ENCODE results near the gene F2RL1. TPM values are rescaled to one million over a fixed set of nuclear protein-coding genes. Genes with fewer than 3 reads are reported as not detected.
"Not testable (repeated sequence)": the region's sequence is repeated elsewhere in the genome, so short reads cannot be mapped to it uniquely, and the experiment has no call there.

F2RL1 gene
- total RNA-seq, 1 experiment from 2014 or later = 30.7 TPM

- POLR2A ChIA-PET = no interaction called here
- BruUV-seq (replicated peaks) = no TSS peak
- DNase-seq (ENCODE audit: unreplicated experiment) = no peak
- TF ChIP-seq CTCF (IDR thresholded peaks at IDR 0.05; ENCODE audit: unreplicated experiment) = no peak
- H3K27ac Mint-ChIP-seq (ENCODE audit: low read depth, unreplicated experiment) = no peak within 1 kb of the TSS
- no peaks in the 10 kb centered on the region for H3K4me1 Mint-ChIP-seq (ENCODE audit: insufficient read depth, unreplicated experiment)
- intact Hi-C loops (cut with micrococcal nuclease) = no loop called here
- CTCF ChIA-PET = interaction anchor here (0.7 to 0.9 kb wide), 3 partner anchors 9 to 29 kb away, joined by 3 to 5 read pairs (median 3); no protein-coding TSS in a partner anchor
- H3K4me3 Mint-ChIP-seq (ENCODE audit: unreplicated experiment) = no peak within 1 kb of the TSS
- H3K9me3 Mint-ChIP-seq (ENCODE audit: unreplicated experiment) = no peaks in the 10 kb centered on the region
- no peaks in the 10 kb centered on the region for H3K36me3 Mint-ChIP-seq (ENCODE audit: insufficient read depth, unreplicated experiment)
- H3K27me3 Mint-ChIP-seq (ENCODE audit: insufficient read depth, unreplicated experiment) = no peaks in the 10 kb centered on the region
These were observed 30.8 kb downstream of the F2RL1 start, which contains the start of gene S100Z for GRCh38 chr5:76849419-76850291. Gene S100Z, plus strand, starts transcription at chr5:76850014. Its CDS starts 25,346 bp downstream, at chr5:76875360.

DNA sequence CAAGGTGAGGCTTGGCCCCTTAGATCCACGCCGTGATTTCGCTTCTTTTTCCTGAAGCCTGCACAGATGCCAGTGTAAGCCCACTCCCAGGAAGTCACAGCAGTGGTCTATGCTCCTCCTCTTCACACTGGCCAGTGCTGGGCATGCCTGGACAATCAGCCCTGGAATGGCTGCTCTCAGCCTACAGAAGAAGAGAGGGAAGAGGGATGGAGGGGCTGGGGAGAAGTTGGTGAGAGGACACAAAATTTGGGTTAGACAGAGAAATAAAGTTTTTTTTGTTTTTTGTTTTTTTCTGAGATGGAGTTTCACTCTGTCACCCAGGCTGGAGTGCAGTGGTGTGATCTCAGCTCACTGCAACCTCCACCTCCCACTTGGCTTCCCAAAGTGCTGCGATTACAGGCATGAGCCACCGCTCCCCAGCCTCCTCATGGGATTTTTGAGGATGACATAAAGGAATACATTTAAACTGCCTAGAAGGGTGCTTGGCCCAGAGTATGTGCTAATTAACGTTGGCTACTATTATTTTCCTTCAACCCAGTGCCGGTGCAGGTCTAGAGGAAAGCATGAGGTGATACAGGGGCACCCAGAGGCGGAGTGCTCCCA, 31.8 kb downstream of the F2RL1 start:
- no peaks in the 10 kb centered on the region for H3K36me3 Mint-ChIP-seq (ENCODE audit: insufficient read depth, unreplicated experiment)
- ChIA-PET CTCF (interaction anchor here (0.6 kb wide), 1 partner anchor 126 kb away, joined by 3 read pairs; no protein-coding TSS in a partner anchor), POLR2A (interaction anchor here (0.6 kb wide), 1 partner anchor 139 kb away, joined by 3 read pairs; no protein-coding TSS in a partner anchor)
- H3K4me1 Mint-ChIP-seq (ENCODE audit: insufficient read depth, unreplicated experiment) = no peaks in the 10 kb centered on the region
- no peaks in the 10 kb centered on the region for H3K9me3 Mint-ChIP-seq (ENCODE audit: unreplicated experiment)
- no peak for DNase-seq (ENCODE audit: unreplicated experiment)
- no peaks in the 10 kb centered on the region for H3K27me3 Mint-ChIP-seq (ENCODE audit: insufficient read depth, unreplicated experiment)
- intact Hi-C loops (cut with micrococcal nuclease) = no loop called here
- no peak for TF ChIP-seq CTCF (IDR thresholded peaks at IDR 0.05; ENCODE audit: unreplicated experiment)
- H3K27ac Mint-ChIP-seq (ENCODE audit: low read depth, unreplicated experiment) = no peak overlapping the region
- no TSS peak for BruUV-seq (replicated peaks)
- no peak overlapping the region for H3K4me3 Mint-ChIP-seq (ENCODE audit: unreplicated experiment)

DNA sequence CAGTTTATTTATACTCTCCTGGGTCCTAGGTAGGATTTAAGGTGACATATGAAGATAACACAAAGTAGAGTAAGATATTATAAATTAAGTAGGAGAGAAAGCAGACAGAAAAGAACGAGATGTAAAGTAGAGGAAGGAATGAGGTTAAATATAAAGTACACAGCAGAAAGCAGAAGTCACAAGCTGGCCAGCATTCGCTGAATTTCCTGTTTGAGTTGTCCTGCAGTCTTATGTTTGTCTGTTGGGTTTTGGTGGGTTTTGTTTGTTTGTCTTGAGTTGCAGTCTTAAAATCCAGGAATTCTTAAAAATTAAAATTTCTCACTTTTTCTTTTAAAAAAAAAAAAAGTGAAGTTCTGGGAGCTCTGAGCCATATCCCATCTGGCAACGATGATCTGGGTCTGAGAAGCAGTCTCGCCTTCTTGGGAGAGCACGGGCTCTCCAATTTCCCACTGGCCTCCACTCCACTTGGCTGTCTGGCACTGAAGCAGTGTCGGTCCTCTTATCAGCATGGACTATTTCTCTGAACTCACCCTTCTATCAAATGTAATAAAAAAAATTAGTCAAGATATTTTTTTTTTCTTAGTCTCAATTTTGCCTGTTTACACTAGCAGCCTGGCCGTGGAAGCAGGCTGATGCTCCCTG, 33.0 kb downstream of the F2RL1 start:
- Mint-ChIP-seq H3K4me3 (ENCODE audit: unreplicated experiment) (no peak overlapping the region), H3K36me3 (ENCODE audit: insufficient read depth, unreplicated experiment) (no peaks in the 10 kb centered on the region), H3K27ac (ENCODE audit: low read depth, unreplicated experiment) (no peak overlapping the region), H3K9me3 (ENCODE audit: unreplicated experiment) (no peaks in the 10 kb centered on the region), H3K27me3 (ENCODE audit: insufficient read depth, unreplicated experiment) (no peaks in the 10 kb centered on the region), H3K4me1 (ENCODE audit: insufficient read depth, unreplicated experiment) (no peaks in the 10 kb centered on the region)
- DNase-seq (ENCODE audit: unreplicated experiment) = no peak
- intact Hi-C loops (cut with micrococcal nuclease) = no loop called here
- POLR2A ChIA-PET = no interaction called here
- CTCF ChIA-PET = interaction anchor here (1.8 kb wide), 1 partner anchor 164 kb away, joined by 9 read pairs; no protein-coding TSS in a partner anchor
- TF ChIP-seq CTCF (IDR thresholded peaks at IDR 0.05; ENCODE audit: unreplicated experiment) = no peak
- no TSS peak for BruUV-seq (replicated peaks)

DNA sequence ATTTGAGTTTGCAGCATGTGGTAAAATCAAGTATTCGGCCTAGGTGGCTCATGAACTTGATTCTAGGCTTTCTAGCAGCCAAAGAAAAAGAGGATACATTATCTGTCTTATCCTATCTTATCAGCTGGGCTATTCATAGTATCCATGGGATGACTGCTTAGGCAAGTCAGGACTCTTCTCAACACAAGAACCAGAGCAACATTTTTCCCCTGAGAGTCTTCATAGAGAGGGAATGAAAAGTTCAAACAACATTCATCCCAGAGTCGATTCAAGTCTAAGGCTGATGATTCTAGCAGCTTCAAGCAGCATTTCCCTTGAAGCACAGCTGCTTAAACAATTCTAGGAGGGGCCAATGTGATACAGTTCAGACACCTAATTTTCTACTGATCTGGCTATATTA, 33.9 kb downstream of the F2RL1 start:
- H3K27ac Mint-ChIP-seq (ENCODE audit: low read depth, unreplicated experiment) = no peak overlapping the region
- no peaks in the 10 kb centered on the region for H3K4me1 Mint-ChIP-seq (ENCODE audit: insufficient read depth, unreplicated experiment)
- no TSS peak for BruUV-seq (replicated peaks)
- CTCF ChIA-PET = interaction anchor here (1.8 kb wide), 1 partner anchor 163 kb away, joined by 9 read pairs; no protein-coding TSS in a partner anchor
- no peak overlapping the region for H3K4me3 Mint-ChIP-seq (ENCODE audit: unreplicated experiment)
- no peaks in the 10 kb centered on the region for H3K36me3 Mint-ChIP-seq (ENCODE audit: insufficient read depth, unreplicated experiment)
- TF ChIP-seq CTCF (IDR thresholded peaks at IDR 0.05; ENCODE audit: unreplicated experiment) = no peak
- no peaks in the 10 kb centered on the region for H3K9me3 Mint-ChIP-seq (ENCODE audit: unreplicated experiment)
- POLR2A ChIA-PET = no interaction called here
- intact Hi-C loops (cut with micrococcal nuclease) = no loop called here
- H3K27me3 Mint-ChIP-seq (ENCODE audit: insufficient read depth, unreplicated experiment) = no peaks in the 10 kb centered on the region
- DNase-seq (ENCODE audit: unreplicated experiment) = no peak

GRCh38 chr5:76853741-76854140, 34.9 kb downstream of the F2RL1 start:
- H3K4me1 Mint-ChIP-seq (ENCODE audit: insufficient read depth, unreplicated experiment); H3K27ac Mint-ChIP-seq (ENCODE audit: low read depth, unreplicated experiment); intact Hi-C loops (cut with micrococcal nuclease); BruUV-seq (replicated peaks); H3K27me3 Mint-ChIP-seq (ENCODE audit: insufficient read depth, unreplicated experiment); H3K36me3 Mint-ChIP-seq (ENCODE audit: insufficient read depth, unreplicated experiment); H3K9me3 Mint-ChIP-seq (ENCODE audit: unreplicated experiment); DNase-seq (ENCODE audit: unreplicated experiment); POLR2A ChIA-PET; H3K4me3 Mint-ChIP-seq (ENCODE audit: unreplicated experiment); CTCF ChIA-PET: not testable (repeated sequence)

All from MCF 10A (cell line).